ENCODE measurements around the gene KCTD21.
A peak's percentile ranks its signal among the peaks of the same experiment; 100 is the strongest.

Gene KCTD21

GRCh38 chr11:78170874-78171549 is 17.4 kb downstream of the KCTD21 start:
- DNase-seq: no peak

- no peak for DNase-seq
These were observed 18.0 kb downstream of the KCTD21 start for GRCh38 chr11:78170413-78170812.

GRCh38 chr11:78168539-78169477 is 19.6 kb downstream of the KCTD21 start:
- DNase-seq: no peak

- no peak for DNase-seq
These were observed 21.5 kb downstream of the KCTD21 start for GRCh38 chr11:78166855-78167469.

- no peak for DNase-seq
These were observed 24.0 kb downstream of the KCTD21 start for GRCh38 chr11:78164471-78164870.

GRCh38 chr11:78163828-78164227 is 24.6 kb downstream of the KCTD21 start:
- no peak for DNase-seq

GRCh38 chr11:78161962-78162371 is 26.5 kb downstream of the KCTD21 start:
- DNase-seq: no peak

GRCh38 chr11:78161346-78161745 is 27.1 kb downstream of the KCTD21 start:
- DNase-seq: no peak

GRCh38 chr11:78160557-78160956 is 27.9 kb downstream of the KCTD21 start:
- DNase-seq: no peak

- DNase-seq: no peak
These were observed 29.3 kb downstream of the KCTD21 start for GRCh38 chr11:78158987-78159652.

- no peak for DNase-seq
These were observed 32.1 kb downstream of the KCTD21 start for GRCh38 chr11:78156127-78156844.

- DNase-seq: no peak
These were observed 36.6 kb downstream of the KCTD21 start for GRCh38 chr11:78151804-78152203.

GRCh38 chr11:78150754-78151153 is 37.7 kb downstream of the KCTD21 start:
- no peak for DNase-seq

GRCh38 chr11:78150346-78150745 is 38.1 kb downstream of the KCTD21 start:
- no peak for DNase-seq

GRCh38 chr11:78149646-78150045 is 38.8 kb downstream of the KCTD21 start:
- no peak for DNase-seq

- peak; percentile 68 to 94 (median 79) for DNase-seq
These were observed 40.6 kb downstream of the KCTD21 start for GRCh38 chr11:78147807-78148206.

- no peak for DNase-seq
These were observed 42.9 kb downstream of the KCTD21 start for GRCh38 chr11:78145511-78146025.

- peak in 2 of 3 experiments; percentile 29 to 53 for DNase-seq
These were observed 47.9 kb downstream of the KCTD21 start for GRCh38 chr11:78140392-78141077.

GRCh38 chr11:78139422-78140391 is 48.7 kb downstream of the KCTD21 start, which contains the start of gene ALG8:
TSS of gene ALG8 (minus strand) at chr11:78139626. CDS start at chr11:78139588, 38 bp downstream.
- peak; percentile 96 to 99 (median 97) for DNase-seq

Data from NCI-H1417 (cell line).